ENCODE measurements around the gene NOXO1. TPM values are rescaled to one million over a fixed set of nuclear protein-coding genes. Genes with fewer than 3 reads are reported as not detected.

Gene NOXO1
- total and polyA plus RNA-seq, 12 donors: 0.28 to 3.3 (median 0.53) TPM; not detected in 7

GRCh38 chr16:2009164-2009711, 28.0 kb upstream of the NOXO1 start:
- no peaks in the 10 kb centered on the region for H3K9me3 ChIP-seq (replicated peaks in 1 of 3)
- H3K27me3 ChIP-seq: no peaks in the 10 kb centered on the region
- TF ChIP-seq CTCF (IDR thresholded peaks at IDR 0.05) (peak in 1 of 6 experiments; percentile 2), POLR2A (IDR thresholded peaks at IDR 0.05) (no peak)
- peak overlapping the region; percentile 42 to 94 (median 84) for H3K4me3 ChIP-seq
- intact Hi-C loops (cut with DNase I): loop anchor here in 1 of 2 donors (5.0 kb wide), 1 partner anchor 143 kb away; no protein-coding TSS in a partner anchor
- WGBS, 4 donors: 0 to 2% (median 0%) methylated on average over 5 to 55 of the region's 55 CpGs; no CpG with 5 or more reads in 1 of the 4 donors
- peak overlapping the region in 4 of 5 donors; percentile 77 to 87 (median 83) for H3K27ac ChIP-seq
- DNase-seq: no peak
- no peaks in the 10 kb centered on the region for H3K36me3 ChIP-seq (replicated peaks in 1 of 2)
- H3K4me1 ChIP-seq (replicated peaks in 1 of 2): peaks cover 24 to 41% of the 10 kb centered on the region in 2 donors

GRCh38 chr16:2008631-2009163, 27.4 kb upstream of the NOXO1 start:
- no peak for TF ChIP-seq CTCF (IDR thresholded peaks at IDR 0.05)
- peak in 1 of 2 donors; percentile 12 for TF ChIP-seq POLR2A (IDR thresholded peaks at IDR 0.05)
- no peaks in the 10 kb centered on the region for H3K9me3 ChIP-seq (replicated peaks in 1 of 3)
- H3K27ac ChIP-seq: peak overlapping the region in 4 of 5 donors; percentile 77 to 87 (median 83)
- no peaks in the 10 kb centered on the region for H3K27me3 ChIP-seq
- H3K36me3 ChIP-seq (replicated peaks in 1 of 2): no peaks in the 10 kb centered on the region
- H3K4me1 ChIP-seq (replicated peaks in 1 of 2): peaks cover 24 to 47% of the 10 kb centered on the region in 2 donors
- H3K4me3 ChIP-seq: peak overlapping the region; percentile 42 to 94 (median 84)
- WGBS, 4 donors: 1 to 2% (median 2%) methylated on average over 12 to 23 of the region's 23 CpGs
- intact Hi-C loops (cut with DNase I): loop anchor here in 1 of 2 donors (5.0 kb wide), 1 partner anchor 144 kb away; no protein-coding TSS in a partner anchor
- peak in 1 of 7 donors; percentile 61 for DNase-seq

GRCh38 chr16:2008009-2008526, 26.8 kb upstream of the NOXO1 start:
- no peak for TF ChIP-seq POLR2A (IDR thresholded peaks at IDR 0.05)
- TF ChIP-seq CTCF (IDR thresholded peaks at IDR 0.05): no peak
- Histone ChIP-seq H3K9me3 (replicated peaks in 1 of 3) (no peaks in the 10 kb centered on the region), H3K27ac (peak overlapping the region in 2 of 5 donors; percentile 37 to 77), H3K36me3 (replicated peaks in 1 of 2) (peaks cover 0 to 4% of the 10 kb centered on the region in 2 donors), H3K4me1 (replicated peaks in 1 of 2) (peaks cover 24 to 49% of the 10 kb centered on the region in 2 donors), H3K4me3 (no peak overlapping the region), H3K27me3 (no peaks in the 10 kb centered on the region)
- WGBS, 4 donors: 39 to 53% (median 45%) methylated on average over 11 to 15 of the region's 15 CpGs
- DNase-seq: no peak
- intact Hi-C loops (cut with DNase I): loop anchor here in 1 of 2 donors (5.0 kb wide), 1 partner anchor 144 kb away; no protein-coding TSS in a partner anchor

GRCh38 chr16:2007081-2007836, 26.0 kb upstream of the NOXO1 start:
- Histone ChIP-seq H3K27ac (no peak overlapping the region), H3K4me3 (no peak overlapping the region), H3K27me3 (no peaks in the 10 kb centered on the region), H3K9me3 (replicated peaks in 1 of 3) (no peaks in the 10 kb centered on the region), H3K36me3 (replicated peaks in 1 of 2) (peaks cover 0 to 12% of the 10 kb centered on the region in 2 donors), H3K4me1 (replicated peaks in 1 of 2) (peaks cover 24 to 49% of the 10 kb centered on the region in 2 donors)
- WGBS, 4 donors: 54 to 88% (median 78%) methylated on average over 7 to 16 of the region's 16 CpGs
- intact Hi-C loops (cut with DNase I): loop anchor here in 1 of 2 donors (5.0 kb wide), 1 partner anchor 145 kb away; no protein-coding TSS in a partner anchor
- no peak for DNase-seq
- TF ChIP-seq POLR2A (IDR thresholded peaks at IDR 0.05) (no peak), CTCF (IDR thresholded peaks at IDR 0.05) (no peak)

Data from adrenal gland (tissue), 12 donors.